SH-SY5Y (cell line): ENCODE measurements around the gene VPS16.

Source experiments
- GATA2 ChIP-seq: IDR thresholded peaks from 2 replicates; pipeline ENCODE4 v1.6.1; 2011; ENCODE audit warnings: mild to moderate bottlenecking, low read depth, low read length
- GATA3 ChIP-seq: IDR thresholded peaks from 2 replicates; pipeline ENCODE4 v1.6.1; 2011; ENCODE audit warnings: low read depth, mild to moderate bottlenecking, low read length, moderate library complexity

The VPS16 gene

DNA sequence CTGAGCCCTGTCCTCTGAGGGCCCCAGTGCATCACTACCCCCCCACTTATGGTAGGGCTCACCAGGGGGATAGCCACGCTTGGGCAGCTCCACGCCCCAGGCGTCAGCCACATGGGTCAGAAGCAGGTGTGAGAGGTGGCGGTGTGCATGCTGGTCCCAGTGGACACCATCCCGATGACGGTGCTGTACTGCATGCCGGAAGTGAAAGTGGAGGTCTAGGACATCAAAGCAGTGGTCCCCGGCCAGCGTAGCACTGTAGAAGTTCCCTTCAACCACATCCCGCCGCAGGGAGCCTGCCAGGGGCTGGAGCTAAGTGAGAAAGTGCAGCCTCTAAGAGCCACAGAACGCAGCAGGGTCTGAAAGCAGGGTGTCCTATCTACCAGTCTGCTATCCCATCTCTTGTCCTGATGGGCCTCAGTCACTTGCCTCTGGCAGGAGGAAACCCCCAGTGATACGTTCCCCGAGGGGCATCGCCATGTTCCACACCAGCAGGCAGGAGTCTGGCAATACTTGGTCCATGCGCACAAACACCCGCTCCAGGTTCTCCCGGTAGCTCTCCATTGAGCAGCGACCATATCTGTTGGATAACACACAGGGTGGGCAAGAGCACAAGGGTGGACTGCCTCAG is 2.3 kb upstream of the VPS16 start:
- no peak for TF ChIP-seq GATA3
- no peak for TF ChIP-seq GATA2

DNA sequence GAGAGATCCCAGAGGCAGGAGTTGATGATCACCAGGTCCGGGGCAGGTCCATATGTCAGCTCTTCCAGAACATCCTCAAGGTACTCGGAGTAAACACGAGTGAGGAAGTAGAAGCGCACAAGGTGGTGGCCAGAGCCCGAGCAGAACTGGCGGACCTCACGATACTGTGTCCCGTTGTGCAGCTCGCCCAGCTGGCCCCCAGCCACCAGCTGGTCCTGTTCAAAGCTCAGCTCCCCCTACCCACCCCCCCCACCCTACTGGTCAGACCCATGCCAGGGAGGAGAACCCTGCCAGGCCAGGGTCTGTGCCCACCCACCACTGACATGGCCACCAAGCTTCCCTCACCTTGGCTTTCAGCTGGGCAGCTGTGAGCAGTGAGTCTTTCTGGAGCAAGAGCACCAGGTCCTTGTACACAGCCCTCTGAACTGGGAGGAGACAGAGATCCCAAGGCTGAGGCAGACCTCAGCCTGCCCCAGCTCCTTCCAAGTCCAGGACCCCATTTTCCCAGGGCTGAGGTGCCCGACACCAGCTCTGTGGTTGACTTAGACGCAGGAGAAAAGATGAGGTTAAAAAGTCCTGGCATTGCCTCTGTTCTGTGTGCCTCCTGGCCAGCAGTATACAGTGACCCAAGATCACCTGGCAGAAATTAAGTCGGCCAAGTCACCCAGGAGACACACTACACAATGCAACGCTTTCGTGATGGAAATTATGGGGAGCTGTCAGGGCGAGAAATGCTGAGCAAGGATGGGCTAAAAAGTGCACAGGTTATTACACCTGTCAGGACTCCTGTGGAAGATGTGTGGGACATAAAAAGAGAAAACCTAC is 1.5 kb upstream of the VPS16 start:
- TF ChIP-seq GATA3 = no peak
- no peak for TF ChIP-seq GATA2

DNA sequence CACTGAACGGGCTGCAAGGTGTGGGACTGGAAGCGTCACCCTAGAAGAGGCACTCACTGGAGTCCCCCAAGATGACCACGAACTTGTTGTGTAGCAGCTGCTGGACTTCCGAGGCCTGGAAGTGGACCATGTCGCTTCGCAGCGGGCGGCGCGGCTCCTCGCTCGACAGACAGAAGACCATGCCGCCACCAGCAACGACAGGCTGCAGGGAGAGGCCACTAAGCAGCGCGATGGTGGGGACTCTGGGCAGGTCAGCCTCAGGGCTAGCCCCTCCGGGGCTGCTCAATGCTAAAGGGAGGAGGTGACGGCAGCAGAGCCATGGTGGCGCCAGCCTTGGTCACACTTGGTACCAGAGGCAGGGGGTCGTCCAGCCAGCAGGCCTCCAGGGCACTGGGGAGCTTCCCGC is 810 bp upstream of the VPS16 start:
- no peak for TF ChIP-seq GATA3
- no peak for TF ChIP-seq GATA2

DNA sequence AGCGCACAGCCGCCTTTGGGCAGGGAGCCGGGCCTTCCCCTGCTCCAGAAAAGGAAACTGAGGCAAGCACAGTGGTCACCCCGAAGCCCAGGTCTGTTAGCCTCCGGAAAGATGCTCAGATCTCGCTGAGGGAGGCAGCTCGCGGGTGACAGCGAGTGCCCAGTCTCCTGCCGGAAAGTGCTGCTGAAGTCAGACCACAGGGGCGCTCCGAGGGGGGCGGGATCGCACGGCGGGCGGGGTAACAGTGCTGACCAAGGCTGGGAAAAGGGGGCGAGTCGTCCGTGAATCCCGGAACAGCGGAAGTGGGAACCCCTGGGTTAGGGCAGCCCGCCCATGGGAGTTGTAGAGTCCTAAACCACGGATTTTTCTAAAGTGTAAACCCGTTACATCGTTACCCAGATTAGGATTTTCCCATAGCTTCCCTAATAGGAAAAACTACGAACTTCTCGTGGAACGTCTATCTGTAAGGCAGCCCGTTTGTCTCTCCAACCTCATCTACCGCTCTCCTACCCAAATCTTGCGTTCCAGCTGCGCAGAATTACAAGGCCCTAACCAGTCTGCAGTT is 504 bp downstream of the VPS16 start:
- TF ChIP-seq GATA2 (no peak), GATA3 (no peak)

DNA sequence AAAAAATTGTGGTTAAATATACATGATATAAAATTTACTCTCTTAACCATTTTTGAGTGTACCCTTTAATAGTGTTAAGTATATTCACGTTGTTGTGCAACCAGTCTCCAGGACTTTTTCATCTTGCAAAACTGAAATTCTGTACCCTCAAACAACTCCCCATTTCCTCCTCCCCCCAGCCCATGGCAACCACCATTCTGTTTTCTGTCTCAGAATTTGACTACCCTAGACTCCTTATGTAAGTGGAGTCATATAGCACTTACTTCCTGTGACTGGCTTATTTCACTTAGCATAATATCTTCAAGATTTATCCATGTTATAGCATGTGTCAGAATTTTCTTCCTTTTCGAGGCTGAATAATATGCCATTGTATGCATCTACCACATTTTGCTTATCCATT is 5.1 kb downstream of the VPS16 start:
- TF ChIP-seq GATA3 (no peak), GATA2 (no peak)

DNA sequence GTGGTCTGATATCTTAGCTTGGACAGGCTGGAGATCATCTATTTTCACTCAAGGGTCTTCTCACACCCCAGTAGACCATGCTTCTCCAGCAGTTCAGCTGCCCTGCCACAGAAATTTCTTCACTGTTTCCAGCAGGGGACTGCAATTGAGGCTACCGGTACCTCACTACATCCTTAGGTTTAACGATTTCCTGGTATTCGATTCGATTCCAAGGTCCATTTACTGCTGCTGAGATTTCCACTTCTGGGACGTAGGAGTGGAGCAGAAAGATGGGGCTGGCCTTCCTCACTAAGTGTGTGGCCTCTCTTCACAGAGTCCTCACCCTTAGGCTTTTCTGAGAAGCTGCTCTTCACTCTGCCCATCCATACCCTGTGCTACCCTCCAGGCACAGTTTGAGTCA is 6.2 kb downstream of the VPS16 start:
- TF ChIP-seq GATA3 = no peak
- TF ChIP-seq GATA2 = no peak

DNA sequence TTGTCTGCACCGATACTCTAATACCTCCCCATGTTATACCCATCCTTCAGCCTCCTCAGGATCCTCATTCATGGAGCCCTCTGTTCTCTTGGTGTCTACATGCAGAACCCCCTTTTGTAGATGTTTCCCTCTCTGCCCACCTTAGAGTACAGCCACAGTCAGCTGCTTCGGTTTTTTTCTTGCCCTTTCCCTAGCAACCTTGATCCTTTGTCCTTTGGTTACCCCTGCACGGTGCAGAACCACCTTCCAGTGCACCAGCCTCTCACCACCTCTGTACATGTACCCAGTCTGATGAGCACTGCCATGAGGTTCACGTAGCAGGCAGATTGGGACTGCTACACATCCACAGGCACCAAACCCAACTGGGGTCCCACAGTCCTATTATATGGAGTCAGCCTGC is 7.3 kb downstream of the VPS16 start:
- TF ChIP-seq GATA3 = no peak
- TF ChIP-seq GATA2 = no peak

DNA sequence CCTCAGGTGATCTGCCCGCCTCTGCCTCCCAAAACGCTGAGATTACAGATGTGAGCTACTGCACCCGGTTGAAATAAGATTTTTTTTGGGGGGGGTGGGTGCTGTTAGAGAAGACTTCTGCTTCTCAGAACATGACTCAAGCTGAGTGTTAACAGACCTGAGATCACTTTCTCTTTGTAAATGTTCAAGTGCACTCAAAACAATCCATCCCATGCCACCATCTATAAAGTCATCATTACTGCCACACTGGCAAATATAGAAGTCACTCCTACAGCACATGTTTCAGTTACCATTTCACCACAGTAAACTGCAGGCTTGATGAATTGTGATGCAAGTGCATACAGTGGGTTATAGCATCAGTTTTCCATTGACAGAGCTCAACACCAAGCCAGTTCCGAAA is 9.0 kb downstream of the VPS16 start:
- TF ChIP-seq GATA2 (no peak), GATA3 (no peak)

DNA sequence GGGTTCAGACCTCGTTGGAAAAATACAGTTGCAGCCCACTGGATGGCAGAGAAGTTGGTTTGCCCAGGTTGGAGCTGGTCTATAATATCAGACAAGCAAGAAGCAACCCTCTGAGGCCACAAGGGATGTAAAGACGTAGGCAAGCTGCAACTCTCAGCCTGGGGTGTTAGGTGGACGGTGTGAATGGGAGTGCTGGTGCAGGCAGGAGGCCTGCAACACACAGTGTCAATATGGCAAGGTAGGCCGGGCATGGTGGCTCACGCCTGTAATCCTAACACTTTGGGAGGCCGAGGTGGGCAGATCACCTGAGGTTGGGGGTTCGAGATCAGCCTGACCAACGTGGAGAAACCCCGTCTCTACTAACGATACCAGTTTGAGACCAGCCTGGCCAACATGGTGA is 10.5 kb downstream of the VPS16 start:
- TF ChIP-seq GATA3 = no peak
- TF ChIP-seq GATA2 = no peak

DNA sequence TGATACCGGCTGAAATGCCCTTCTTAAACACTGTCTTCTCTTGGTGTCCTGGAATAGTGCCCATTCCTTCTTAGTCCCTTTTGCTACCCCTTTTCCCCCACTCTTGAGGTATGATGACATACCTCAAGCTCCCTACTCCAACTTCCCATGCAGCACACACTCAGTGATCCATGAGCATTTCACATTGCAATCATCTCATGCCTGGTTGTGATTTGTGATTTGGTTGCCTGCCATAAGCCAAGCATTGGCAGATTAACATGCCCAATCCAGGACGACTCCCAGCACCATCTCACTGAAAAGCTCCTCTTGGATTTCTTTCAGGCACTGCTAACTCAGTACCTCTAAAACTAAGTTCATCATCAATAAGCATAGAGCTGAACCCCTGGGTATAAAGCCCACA is 18.0 kb downstream of the VPS16 start:
- TF ChIP-seq GATA3 (no peak), GATA2 (no peak)

DNA sequence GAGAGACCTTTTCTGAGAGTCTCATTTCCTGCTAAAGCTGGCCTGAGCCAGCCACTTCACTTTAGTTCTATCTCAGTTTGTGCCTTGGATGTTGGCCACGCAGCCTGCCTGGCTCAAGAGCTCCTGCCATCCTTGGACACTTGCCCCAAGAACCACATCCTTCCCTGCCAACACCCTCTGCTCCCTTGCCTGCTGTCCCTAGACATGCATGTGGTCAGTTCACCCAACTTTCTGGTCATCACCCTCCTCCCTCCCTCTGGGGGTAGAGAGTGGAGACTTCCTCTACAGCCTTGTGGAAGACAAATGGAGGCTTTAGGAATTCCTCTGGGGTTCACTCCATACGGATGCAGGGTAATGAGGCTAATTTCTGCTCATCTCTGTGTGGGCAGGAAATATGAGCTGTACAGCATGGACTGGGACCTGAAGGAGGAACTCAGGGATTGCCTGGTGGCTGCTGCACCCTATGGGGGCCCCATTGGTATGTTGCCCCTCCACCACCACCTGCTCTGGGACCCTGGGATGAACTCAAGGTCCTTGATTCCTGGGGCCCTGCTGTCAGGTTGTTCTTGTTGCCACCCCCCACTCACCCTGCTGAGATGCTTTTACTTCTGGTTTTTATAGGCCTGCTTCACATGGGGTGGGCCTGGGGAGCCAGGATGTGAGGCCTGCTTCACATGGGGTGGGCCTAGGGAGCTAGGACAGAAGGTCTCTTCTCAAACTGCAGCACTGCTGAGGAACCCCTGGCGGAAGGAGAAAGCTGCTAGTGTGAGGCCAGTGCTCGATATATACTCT is 19.0 kb downstream of the VPS16 start:
- TF ChIP-seq GATA3 (no peak), GATA2 (no peak)

DNA sequence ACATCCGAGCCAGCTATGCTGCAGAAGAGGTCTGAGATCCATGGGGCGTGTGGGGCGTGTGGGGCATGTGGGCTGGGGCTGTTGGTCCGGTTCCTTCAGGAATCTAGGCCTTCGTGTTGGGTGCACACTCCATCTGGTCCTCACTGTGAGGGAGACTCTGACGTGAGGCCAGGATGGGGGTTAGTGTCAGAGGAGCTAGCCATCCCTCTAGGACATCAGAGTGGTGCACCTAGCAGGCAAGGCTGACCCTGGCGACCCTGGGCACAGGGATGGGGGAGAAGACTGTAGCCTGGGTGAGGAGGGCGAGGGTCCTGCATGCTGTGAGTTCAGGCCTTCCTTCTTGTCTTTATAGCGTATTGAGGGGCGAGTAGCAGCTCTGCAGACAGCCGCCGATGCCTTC is 24.1 kb downstream of the VPS16 start:
- TF ChIP-seq GATA2 (no peak), GATA3 (no peak)

DNA sequence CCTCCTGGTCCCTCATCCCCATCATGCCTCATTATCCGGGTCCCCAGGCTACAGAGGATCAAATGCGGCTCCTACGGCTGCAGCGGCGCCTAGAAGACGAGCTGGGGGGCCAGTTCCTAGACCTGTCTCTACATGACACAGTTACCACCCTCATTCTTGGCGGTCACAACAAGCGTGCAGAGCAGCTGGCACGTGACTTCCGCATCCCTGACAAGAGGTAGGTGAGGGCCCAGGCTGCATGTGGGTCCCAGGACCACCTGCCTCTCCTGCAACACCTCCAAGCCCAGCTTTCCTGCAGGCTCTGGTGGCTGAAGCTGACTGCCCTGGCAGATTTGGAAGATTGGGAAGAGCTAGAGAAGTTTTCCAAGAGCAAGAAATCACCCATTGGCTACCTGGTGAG is 24.6 kb downstream of the VPS16 start:
- TF ChIP-seq GATA2 (no peak), GATA3 (no peak)

DNA sequence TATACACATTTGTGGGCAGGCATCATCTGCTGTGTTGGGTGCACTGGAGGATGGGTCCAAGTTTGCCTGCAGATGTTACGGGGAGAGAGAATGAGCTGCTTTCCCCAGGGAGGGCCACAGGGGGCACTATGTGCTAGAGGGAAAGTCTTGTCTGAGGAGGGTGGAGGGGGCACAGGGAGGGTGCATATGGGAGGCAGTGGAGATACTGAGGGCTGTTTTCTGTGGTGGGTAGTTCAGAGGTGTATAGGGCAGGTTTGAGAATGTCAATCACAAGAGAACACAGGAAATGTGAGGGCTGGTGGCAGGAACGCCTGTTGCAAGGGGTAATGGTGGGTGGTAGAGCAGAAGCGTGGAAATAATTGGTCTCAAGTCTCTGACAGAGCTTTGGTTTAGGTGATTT is 25.1 kb downstream of the VPS16 start:
- TF ChIP-seq GATA3 (no peak), GATA2 (no peak)
